AG04450 (cell line): ENCODE measurements around the gene DAD1. TPM values are rescaled to one million over a fixed set of nuclear protein-coding genes. Genes with fewer than 3 reads are reported as not detected.

ENCODE experiments used
- CTCF ChIA-PET: fragments of 300-600, 350-600 bp; formaldehyde crosslinking; extraction: SDS; loops from one replicate; lab custom pipeline; 2022; ENCODE audit warnings: antibody characterized with exemption, inconsistent platforms; lab: Charles Lee
- POLR2A ChIA-PET: fragments of 350-600 bp; formaldehyde crosslinking; extraction: SDS; loops from one replicate; lab custom pipeline; 2021; ENCODE audit warnings: antibody characterized with exemption, inconsistent platforms; lab: Yijun Ruan, JAX
- DNase-seq: peaks from one replicate; pipeline ENCODE4 v3.0.0-alpha.2; 2011; ENCODE audit warnings: low read depth, low spot score
- H3K27ac ChIP-seq: one replicate; pipeline ENCODE4 v1.5.1; 2012; ENCODE audit warnings: low read depth, low read length, control low read depth
- H3K27me3 ChIP-seq: one replicate; pipeline ENCODE4 v1.6.0; 2012; ENCODE audit warnings: low read length; ENCODE audit not compliant: control insufficient read depth, insufficient read depth
- H3K4me3 ChIP-seq: 2 replicates; pipeline ENCODE4 v1.5.1; 2011; ENCODE audit warnings: mild to moderate bottlenecking, low read depth, low read length, control low read depth
- H3K9me3 ChIP-seq: 2 replicates; pipeline ENCODE4 v1.5.1; 2012; ENCODE audit warnings: low read length; ENCODE audit not compliant: control insufficient read depth, insufficient read depth
- polyA plus RNA-seq: library from polyadenylated mRNA; depleted of rRNA; stranded (reverse); fragments of >200 nt; gene quantifications from 2 replicates; pipeline ENCODE4 v1.2.3, GENCODE V29; 2011
- TF ChIP-seq, protein P1 (sequence below): IDR thresholded peaks from 2 replicates; pipeline ENCODE4 v1.5.1; 2011; ENCODE audit warnings: low read depth, low read length, control low read depth, inconsistent platforms

DAD1 gene
- polyA plus RNA-seq, 1 experiment = 467 TPM

DNA sequence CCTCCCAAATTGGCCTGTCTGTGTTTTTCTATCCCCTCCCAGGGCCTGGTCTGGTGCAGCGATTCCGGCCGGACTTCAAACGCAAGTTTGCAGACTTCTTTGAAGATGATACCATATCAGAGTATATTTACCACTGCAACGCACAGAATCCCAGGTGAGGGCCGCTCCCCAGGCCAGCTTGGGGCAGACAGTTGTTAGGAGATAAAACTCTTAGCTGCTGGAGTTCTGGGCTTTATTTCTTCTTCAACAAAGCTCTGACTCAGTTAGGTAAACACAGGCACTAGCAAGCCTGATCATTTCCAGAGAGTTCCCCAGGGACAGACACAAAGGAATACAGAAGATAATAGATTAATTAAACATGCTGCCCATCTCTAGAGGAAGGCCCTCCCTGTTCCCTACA is 17.4 kb upstream of the DAD1 start:
- TF ChIP-seq, protein P1, sequence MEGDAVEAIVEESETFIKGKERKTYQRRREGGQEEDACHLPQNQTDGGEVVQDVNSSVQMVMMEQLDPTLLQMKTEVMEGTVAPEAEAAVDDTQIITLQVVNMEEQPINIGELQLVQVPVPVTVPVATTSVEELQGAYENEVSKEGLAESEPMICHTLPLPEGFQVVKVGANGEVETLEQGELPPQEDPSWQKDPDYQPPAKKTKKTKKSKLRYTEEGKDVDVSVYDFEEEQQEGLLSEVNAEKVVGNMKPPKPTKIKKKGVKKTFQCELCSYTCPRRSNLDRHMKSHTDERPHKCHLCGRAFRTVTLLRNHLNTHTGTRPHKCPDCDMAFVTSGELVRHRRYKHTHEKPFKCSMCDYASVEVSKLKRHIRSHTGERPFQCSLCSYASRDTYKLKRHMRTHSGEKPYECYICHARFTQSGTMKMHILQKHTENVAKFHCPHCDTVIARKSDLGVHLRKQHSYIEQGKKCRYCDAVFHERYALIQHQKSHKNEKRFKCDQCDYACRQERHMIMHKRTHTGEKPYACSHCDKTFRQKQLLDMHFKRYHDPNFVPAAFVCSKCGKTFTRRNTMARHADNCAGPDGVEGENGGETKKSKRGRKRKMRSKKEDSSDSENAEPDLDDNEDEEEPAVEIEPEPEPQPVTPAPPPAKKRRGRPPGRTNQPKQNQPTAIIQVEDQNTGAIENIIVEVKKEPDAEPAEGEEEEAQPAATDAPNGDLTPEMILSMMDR = no peak
- no peak overlapping the region for H3K27ac ChIP-seq
- ChIA-PET CTCF (interaction anchor here (1.0 kb wide), 1 partner anchor 36 kb away, joined by 3 read pairs; no protein-coding TSS in a partner anchor), POLR2A (no interaction called here)
- no peaks in the 10 kb centered on the region; the same call in 1 of the 2 replicates for H3K9me3 ChIP-seq
- no peak for DNase-seq
- H3K27me3 ChIP-seq = no peaks in the 10 kb centered on the region
- H3K4me3 ChIP-seq = no peak overlapping the region

DNA sequence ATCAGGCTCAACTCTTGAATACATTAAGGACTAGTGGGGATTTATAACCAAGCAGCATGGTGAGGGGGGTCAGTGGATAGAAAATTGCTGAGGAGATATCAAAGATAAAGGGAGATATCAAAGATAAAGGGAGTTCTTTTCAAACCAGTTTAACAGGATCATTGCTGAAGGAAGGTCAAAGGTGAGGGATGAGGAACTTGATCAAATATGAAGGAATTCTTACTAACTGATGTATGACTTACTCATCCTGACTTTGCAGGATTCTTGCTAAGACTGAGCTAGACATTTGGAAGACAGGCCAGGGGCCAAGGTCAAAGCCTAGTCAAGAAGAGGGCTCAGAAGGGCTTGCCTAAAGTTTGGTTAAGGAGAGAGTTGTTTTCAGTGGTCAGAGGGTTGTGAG is 13.8 kb upstream of the DAD1 start:
- peak overlapping the region; percentile 39 for H3K27ac ChIP-seq
- POLR2A ChIA-PET = no interaction called here

DNA sequence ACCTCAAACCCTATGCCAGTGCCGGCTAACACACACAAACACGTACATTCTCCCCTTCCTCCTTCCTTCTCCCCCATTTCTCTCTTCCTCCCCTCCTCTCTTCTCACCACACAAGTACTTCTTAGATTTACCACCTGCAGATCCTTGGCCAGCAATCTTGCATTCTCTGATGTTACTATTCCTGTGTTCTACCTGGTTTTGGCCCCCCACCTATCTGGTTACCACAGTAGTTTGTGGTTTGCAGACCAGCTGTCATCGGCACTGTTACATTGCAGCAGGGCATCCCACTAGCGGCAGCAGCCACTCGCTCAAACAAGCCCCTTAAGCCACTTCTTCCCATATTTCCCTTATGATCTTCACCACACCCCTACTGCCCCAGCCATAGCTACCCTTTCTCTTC is 13.0 kb upstream of the DAD1 start:
- Histone ChIP-seq H3K27ac (peak overlapping the region; percentile 11), H3K9me3 (no peaks in the 10 kb centered on the region; the same call in 1 of the 2 replicates), H3K27me3 (no peaks in the 10 kb centered on the region), H3K4me3 (no peak overlapping the region)
- DNase-seq = no peak
- ChIA-PET POLR2A (no interaction called here), CTCF (interaction anchor here (1.2 to 4.4 kb wide), 3 partner anchors 12 to 46 kb away, joined by 5 to 47 read pairs (median 7); partner anchors contain the start of gene DAD1)
- TF ChIP-seq, protein P1 = no peak

More for the DNA sequence above, 13.8 kb upstream of the DAD1 start:
- CTCF ChIA-PET = interaction anchor here (0.6 kb wide), 1 partner anchor 52 kb away, joined by 4 read pairs; no protein-coding TSS in a partner anchor
- Histone ChIP-seq H3K4me3 (no peak overlapping the region), H3K9me3 (no peaks in the 10 kb centered on the region; the same call in 1 of the 2 replicates), H3K27me3 (no peaks in the 10 kb centered on the region)
- DNase-seq = no peak
- TF ChIP-seq, protein P1 = no peak

DNA sequence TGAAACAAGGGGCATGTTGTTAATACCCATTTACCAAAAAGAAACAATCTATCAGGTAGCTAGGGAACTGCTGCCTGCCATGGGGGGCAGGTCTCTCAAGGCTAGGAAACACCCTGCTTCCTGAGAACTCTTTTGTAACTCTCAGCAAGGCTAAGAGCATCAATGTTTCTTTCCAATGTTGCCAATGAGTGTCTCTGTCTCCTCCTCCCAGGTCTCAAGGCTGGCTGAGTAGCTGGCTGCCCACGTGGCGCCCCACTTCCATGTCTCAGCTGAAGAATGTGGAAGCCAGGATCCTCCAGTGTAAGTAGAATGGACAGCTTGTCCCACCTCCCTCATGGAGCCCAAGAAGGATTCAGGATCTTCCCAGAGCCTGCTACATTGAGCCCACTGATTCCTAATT is 12.4 kb upstream of the DAD1 start:
- H3K27ac ChIP-seq = no peak overlapping the region
- TF ChIP-seq, protein P1 = no peak
- H3K4me3 ChIP-seq = no peak overlapping the region
- CTCF ChIA-PET = interaction anchor here (1.2 to 4.4 kb wide), 3 partner anchors 11 to 45 kb away, joined by 5 to 47 read pairs (median 7); partner anchors contain the start of gene DAD1
- POLR2A ChIA-PET = no interaction called here
- no peaks in the 10 kb centered on the region; the same call in 1 of the 2 replicates for H3K9me3 ChIP-seq
- H3K27me3 ChIP-seq = no peaks in the 10 kb centered on the region
- DNase-seq = no peak

DNA sequence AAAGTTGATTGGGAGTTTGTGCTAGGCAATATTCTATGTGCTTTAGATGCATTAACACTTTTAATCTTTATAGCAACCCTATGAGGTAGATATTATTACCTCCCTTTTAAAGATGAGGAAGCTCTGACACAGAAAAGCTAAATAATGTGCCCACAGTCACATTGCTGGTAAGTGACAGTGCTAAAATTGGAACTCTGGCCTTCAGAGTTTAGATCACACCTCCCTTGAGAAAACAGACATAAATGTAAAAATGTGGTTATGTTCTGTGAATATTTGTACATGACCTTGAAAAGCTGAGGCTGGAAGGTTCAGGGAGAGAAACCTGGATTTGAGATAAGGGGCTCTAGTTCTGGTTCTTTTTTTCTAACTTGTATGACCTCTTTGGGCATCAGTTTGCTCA is 11.0 kb upstream of the DAD1 start:
- H3K9me3 ChIP-seq = no peaks in the 10 kb centered on the region; the same call in 1 of the 2 replicates
- ChIA-PET POLR2A (no interaction called here), CTCF (interaction anchor here (0.8 to 4.4 kb wide), 6 partner anchors 10 to 273 kb away, joined by 3 to 47 read pairs (median 6); partner anchors contain the start of gene DAD1)
- H3K4me3 ChIP-seq = no peak overlapping the region
- TF ChIP-seq, protein P1 = no peak
- no peak overlapping the region for H3K27ac ChIP-seq
- DNase-seq = no peak
- no peaks in the 10 kb centered on the region for H3K27me3 ChIP-seq
